ENCODE data around the gene SLC28A1.
"Not testable (repeated sequence)": the region's sequence is repeated elsewhere in the genome, so short reads cannot be mapped to it uniquely, and the experiment has no call there.

The SLC28A1 gene

DNA sequence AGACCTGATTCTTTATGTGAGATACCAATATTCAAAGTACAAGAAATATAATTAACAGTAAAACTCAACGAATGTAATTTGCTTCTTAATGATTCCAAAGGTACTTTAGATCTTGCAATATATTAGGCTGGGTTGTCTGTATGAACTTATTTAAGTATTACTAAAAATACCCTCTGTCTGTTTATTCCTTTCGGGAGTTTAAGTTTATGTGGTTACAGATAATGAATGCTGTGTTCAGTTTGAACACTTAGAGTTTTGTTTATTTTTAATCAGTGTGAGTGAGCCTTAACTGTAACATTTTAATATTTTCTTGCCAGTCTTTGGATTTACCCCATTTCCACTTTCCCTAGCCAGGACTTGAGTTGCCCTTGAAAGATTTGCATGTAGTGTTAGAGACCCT is 100.7 kb downstream of the SLC28A1 start:
- in situ Hi-C loops (cut with HindIII; ENCODE audit: low pct_ligation_motif_present, low sequenced_read_pairs) = no loop called here
- Histone ChIP-seq H3K27ac (no peak overlapping the region), H3K4me3 (ENCODE audit: low read depth, low read length) (no peak overlapping the region), H3K36me3 (replicated peaks) (no peaks in the 10 kb centered on the region), H3K27me3 (replicated peaks) (no peaks in the 10 kb centered on the region)
- TF ChIP-seq, protein P1, sequence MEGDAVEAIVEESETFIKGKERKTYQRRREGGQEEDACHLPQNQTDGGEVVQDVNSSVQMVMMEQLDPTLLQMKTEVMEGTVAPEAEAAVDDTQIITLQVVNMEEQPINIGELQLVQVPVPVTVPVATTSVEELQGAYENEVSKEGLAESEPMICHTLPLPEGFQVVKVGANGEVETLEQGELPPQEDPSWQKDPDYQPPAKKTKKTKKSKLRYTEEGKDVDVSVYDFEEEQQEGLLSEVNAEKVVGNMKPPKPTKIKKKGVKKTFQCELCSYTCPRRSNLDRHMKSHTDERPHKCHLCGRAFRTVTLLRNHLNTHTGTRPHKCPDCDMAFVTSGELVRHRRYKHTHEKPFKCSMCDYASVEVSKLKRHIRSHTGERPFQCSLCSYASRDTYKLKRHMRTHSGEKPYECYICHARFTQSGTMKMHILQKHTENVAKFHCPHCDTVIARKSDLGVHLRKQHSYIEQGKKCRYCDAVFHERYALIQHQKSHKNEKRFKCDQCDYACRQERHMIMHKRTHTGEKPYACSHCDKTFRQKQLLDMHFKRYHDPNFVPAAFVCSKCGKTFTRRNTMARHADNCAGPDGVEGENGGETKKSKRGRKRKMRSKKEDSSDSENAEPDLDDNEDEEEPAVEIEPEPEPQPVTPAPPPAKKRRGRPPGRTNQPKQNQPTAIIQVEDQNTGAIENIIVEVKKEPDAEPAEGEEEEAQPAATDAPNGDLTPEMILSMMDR (IDR thresholded peaks at IDR 0.05; ENCODE audit: low read depth, low read length, missing control alignments) = no peak
- no peak for DNase-seq

DNA sequence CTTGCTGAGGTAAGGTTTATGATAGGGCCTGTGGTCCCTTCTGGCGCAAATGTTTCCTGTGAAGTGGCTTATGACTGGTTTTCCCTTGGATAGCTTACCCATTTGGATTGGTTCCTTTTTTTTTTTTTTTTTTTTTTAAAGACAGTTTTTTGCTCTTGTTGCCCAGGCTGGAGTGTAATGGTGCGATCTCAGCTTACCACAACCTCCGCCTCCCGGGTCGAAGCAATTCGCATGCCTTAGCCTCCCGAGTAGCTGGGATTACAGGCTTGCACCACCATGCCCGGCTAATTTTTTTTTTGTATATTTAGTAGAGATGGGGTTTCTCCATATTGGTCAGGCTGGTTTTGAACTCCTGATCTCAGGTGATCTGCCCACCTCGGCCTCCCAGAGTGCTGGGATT is 102.9 kb downstream of the SLC28A1 start:
- H3K27me3 ChIP-seq (replicated peaks); H3K4me3 ChIP-seq (ENCODE audit: low read depth, low read length); in situ Hi-C loops (cut with HindIII; ENCODE audit: low pct_ligation_motif_present, low sequenced_read_pairs); H3K27ac ChIP-seq; DNase-seq; H3K36me3 ChIP-seq (replicated peaks): not testable (repeated sequence)

DNA sequence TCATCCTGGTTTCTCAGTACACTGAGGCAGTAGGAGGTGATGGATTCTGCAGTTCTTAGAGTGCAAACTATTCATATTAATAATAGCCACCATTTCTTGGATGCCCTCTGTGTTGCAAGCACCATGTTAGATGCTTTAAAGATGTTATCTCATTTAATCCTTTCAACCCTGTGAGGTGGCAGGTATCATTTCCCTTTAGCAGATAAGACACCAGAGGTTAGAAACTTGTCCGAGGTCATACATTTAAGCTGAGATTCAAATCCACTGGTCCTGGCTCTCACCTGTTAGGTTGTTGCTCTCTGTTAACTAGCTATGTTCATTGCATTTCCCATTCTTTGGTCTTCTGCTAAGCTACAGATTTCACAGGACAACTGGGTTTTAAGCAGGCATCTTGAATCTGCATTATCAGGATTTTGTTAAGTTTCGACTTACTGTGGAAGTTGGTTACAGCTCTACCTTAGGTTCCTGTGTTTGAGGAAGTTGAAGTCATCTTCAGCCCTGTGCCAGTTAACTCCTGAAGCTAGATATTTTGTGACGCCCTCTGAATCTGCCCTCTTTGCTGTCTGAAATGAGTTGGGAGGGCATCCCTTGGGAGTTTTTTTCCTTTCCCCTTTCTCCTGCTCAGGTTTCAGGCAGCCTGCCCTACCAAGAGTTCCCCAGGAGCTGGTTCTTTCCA is 103.6 kb downstream of the SLC28A1 start:
- no peaks in the 10 kb centered on the region for H3K36me3 ChIP-seq (replicated peaks)
- H3K27me3 ChIP-seq (replicated peaks) = no peaks in the 10 kb centered on the region
- no peak overlapping the region for H3K27ac ChIP-seq
- in situ Hi-C loops (cut with HindIII; ENCODE audit: low pct_ligation_motif_present, low sequenced_read_pairs) = no loop called here
- TF ChIP-seq, protein P1 (IDR thresholded peaks at IDR 0.05; ENCODE audit: low read depth, low read length, missing control alignments) = no peak
- no peak overlapping the region for H3K4me3 ChIP-seq (ENCODE audit: low read depth, low read length)
- DNase-seq = no peak

DNA sequence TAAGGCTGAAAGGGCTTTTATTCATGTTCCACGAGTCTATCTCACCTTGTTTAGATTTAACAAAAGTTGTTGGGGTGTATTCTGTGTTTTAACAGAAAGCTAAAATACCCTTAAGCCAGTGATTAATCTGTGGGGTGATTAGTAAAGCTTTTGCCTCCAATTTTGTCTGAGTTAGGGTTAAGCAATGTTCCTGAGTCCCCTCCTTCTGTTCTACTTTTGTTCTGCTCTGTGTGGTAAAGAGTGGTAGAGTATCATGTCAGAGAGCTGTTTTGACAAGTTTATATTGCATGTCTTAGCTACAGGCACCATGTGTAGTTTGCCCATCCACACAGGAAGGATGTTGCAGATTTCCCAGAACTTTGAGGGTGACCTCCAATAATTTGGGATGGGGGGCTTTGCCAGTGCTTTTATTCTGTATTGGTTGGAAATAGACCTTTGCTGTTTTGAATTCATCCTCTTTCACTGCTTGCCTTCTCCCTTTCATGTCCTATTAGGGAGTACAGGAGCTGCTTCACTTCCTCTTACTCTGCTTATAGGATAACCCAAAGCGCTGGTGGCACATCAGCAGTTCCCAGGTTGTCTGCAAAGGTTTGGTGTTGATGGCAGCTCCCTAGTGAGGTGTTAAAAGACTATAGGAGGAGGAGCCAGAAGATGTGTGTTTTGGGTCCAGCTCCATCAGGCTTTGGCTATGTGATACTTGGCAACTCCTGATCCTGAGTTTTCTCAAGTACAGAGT is 104.6 kb downstream of the SLC28A1 start:
- Histone ChIP-seq H3K36me3 (replicated peaks) (no peaks in the 10 kb centered on the region), H3K4me3 (ENCODE audit: low read depth, low read length) (no peak overlapping the region), H3K27me3 (replicated peaks) (no peaks in the 10 kb centered on the region), H3K27ac (no peak overlapping the region)
- in situ Hi-C loops (cut with HindIII; ENCODE audit: low pct_ligation_motif_present, low sequenced_read_pairs) = no loop called here
- DNase-seq = no peak
- TF ChIP-seq, protein P1 (IDR thresholded peaks at IDR 0.05; ENCODE audit: low read depth, low read length, missing control alignments) = no peak

DNA sequence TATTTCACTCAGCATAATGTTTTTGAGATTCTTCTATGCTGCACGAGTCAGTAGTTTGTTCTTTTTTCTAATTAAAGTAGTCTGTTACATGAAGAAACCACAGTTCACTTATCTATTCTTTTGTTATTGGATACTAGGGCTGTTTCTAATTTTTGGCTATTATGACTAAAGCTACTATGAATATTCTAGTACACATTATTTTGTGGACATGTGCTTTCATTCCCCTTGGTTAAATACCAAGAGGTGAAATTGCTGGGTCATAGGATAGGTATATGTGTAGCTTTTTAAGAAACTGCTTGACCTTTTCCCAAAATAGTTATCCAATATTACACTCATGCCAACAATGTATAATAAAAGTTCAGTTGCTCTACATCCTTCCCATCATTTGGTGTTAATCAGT is 106.0 kb downstream of the SLC28A1 start:
- no peak overlapping the region for H3K4me3 ChIP-seq (ENCODE audit: low read depth, low read length)
- TF ChIP-seq, protein P1 (IDR thresholded peaks at IDR 0.05; ENCODE audit: low read depth, low read length, missing control alignments) = no peak
- H3K36me3 ChIP-seq (replicated peaks) = no peaks in the 10 kb centered on the region
- DNase-seq = no peak
- in situ Hi-C loops (cut with HindIII; ENCODE audit: low pct_ligation_motif_present, low sequenced_read_pairs) = no loop called here
- H3K27me3 ChIP-seq (replicated peaks) = no peaks in the 10 kb centered on the region
- no peak overlapping the region for H3K27ac ChIP-seq

DNA sequence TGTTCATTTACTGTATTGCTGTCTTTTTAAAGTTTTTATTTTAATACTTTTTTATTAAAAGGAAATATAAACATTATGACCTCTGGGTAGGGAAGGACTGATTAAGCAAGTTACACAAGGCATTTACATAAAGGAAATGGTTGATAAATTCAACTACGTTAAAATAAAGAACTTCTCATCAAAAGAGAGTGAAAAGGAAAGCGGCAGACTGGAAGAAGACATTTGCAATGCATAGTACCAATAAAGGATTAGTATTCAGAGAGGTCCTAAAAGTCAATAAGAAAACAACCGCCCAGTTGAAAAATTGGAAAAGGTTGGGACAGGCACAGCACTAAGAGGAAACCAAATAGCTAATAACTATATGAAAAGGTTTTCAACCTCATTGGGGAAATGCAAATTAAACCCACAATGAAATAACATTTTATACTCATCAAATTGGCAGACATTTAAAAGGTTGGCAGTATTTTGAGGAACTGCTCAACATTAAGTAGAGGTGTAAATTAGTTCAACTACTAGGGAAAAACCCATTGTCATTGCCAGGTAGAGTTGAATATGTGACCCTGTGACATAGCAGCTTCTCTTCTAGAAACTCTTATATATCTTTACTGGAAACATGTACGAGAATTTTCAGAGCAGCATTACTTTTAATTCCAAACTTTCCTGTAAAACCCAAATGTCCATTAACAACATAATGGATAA is 106.7 kb downstream of the SLC28A1 start:
- no peaks in the 10 kb centered on the region for H3K36me3 ChIP-seq (replicated peaks)
- no peaks in the 10 kb centered on the region for H3K27me3 ChIP-seq (replicated peaks)
- no peak overlapping the region for H3K27ac ChIP-seq
- DNase-seq = no peak
- no peak overlapping the region for H3K4me3 ChIP-seq (ENCODE audit: low read depth, low read length)
- TF ChIP-seq, protein P1 (IDR thresholded peaks at IDR 0.05; ENCODE audit: low read depth, low read length, missing control alignments) = no peak
- in situ Hi-C loops (cut with HindIII; ENCODE audit: low pct_ligation_motif_present, low sequenced_read_pairs) = no loop called here
